Sigmoid colon (tissue), 7 donors: ENCODE data around the gene PRSS38. TPM values are rescaled to one million over a fixed set of nuclear protein-coding genes. Genes with fewer than 3 reads are reported as not detected.

Experiments used
- DNase-seq: peaks from one replicate; pipeline ENCODE4 v3.0.0-alpha.2; 2019
- H3K27ac ChIP-seq, 4 donors: fragments of 200-600 bp; sonication (generic); one replicate each; pipeline ENCODE4 v1.5.1; 2016 to 2019; ENCODE audit warnings: mild to moderate bottlenecking in 1 of 4
- H3K27me3 ChIP-seq, 3 donors: fragments of 200-600 bp; sonication (generic); one replicate each; pipeline ENCODE4 v1.5.1; 2019; ENCODE audit warnings: mild to moderate bottlenecking in 1 of 3
- H3K36me3 ChIP-seq, 4 donors: fragments of 200-600 bp; sonication (generic); one replicate each; pipeline ENCODE4 v1.5.1; 2016 to 2019
- H3K4me1 ChIP-seq, 4 donors: fragments of 200-600 bp; sonication (generic); one replicate each; pipeline ENCODE4 v1.5.1; 2017 to 2019
- H3K4me3 ChIP-seq, 4 donors: fragments of 200-600 bp; sonication (generic); one replicate each; pipeline ENCODE4 v1.5.1; 2017 to 2019; ENCODE audit warnings: mild to moderate bottlenecking in 2 of 4, moderate library complexity in 1 of 4
- H3K9me3 ChIP-seq, 4 donors: fragments of 200-600 bp in 3 of 4; sonication (generic) in 3 of 4; one replicate each; pipeline versions ENCODE4 v1.5.1 to v1.6.1; 2013 to 2019
- EP300 ChIP-seq, 4 donors: sonication (generic); formaldehyde crosslinking; IDR thresholded peaks; one replicate each; pipeline ENCODE4 v1.6.1; 2017; ENCODE audit warnings: antibody characterized with exemption in 4 of 4
- POLR2A ChIP-seq, 2 donors: fragments of 450-650 bp; IDR thresholded peaks; one replicate each; pipeline ENCODE4 v1.6.1; 2016; ENCODE audit warnings: antibody characterized with exemption in 2 of 2, mild to moderate bottlenecking in 2 of 2, moderate library complexity in 2 of 2
- POLR2AphosphoS5 ChIP-seq, 4 donors: sonication (generic); formaldehyde crosslinking; IDR thresholded peaks; one replicate each; pipeline ENCODE4 v1.6.1; 2017; ENCODE audit warnings: antibody characterized with exemption in 4 of 4
- WGBS, 2 donors: extraction: QIAGEN DNeasy Blood & Tissue Kit; methylation state at CpG; one replicate each; pipeline ENCODE4 v1.1.7; 2013; 5-methylcytosine and 5-hydroxymethylcytosine counted together
- intact Hi-C: fragments of 100-400 bp; cut with DNase I; formaldehyde crosslinking; loops from one replicate; pipeline ENCODE4 v1.15.1; 2023
- polyA plus RNA-seq, 3 donors: library from polyadenylated mRNA; stranded (reverse); fragments of 200-250 nt; gene quantifications; one replicate each; pipeline ENCODE4 v1.2.3, GENCODE V29; 2013
- total RNA-seq, 4 donors: library from RNA; depleted of rRNA; stranded (reverse); fragments of >200 nt; gene quantifications; one replicate each; pipeline ENCODE4 v1.1.0, GENCODE V29; 2016
- TF ChIP-seq, protein P1 (sequence below), 4 experiments: fragments of 450-650 bp in 3 of 4; fragments of 200-600 bp in 1 of 4; IDR thresholded peaks; one replicate each; pipeline ENCODE4 v1.5.1; 2016 to 2019; ENCODE audit warnings: antibody characterized with exemption in 4 of 4, mild to moderate bottlenecking in 3 of 4, moderate library complexity in 2 of 4
- donor health status: healthy with polysubstance abuse.
- donor health status: Bipolar disorder and iron deficiency.
- donor health status: healthy.

The PRSS38 gene
- total and polyA plus RNA-seq, 7 donors, result not detected

DNA sequence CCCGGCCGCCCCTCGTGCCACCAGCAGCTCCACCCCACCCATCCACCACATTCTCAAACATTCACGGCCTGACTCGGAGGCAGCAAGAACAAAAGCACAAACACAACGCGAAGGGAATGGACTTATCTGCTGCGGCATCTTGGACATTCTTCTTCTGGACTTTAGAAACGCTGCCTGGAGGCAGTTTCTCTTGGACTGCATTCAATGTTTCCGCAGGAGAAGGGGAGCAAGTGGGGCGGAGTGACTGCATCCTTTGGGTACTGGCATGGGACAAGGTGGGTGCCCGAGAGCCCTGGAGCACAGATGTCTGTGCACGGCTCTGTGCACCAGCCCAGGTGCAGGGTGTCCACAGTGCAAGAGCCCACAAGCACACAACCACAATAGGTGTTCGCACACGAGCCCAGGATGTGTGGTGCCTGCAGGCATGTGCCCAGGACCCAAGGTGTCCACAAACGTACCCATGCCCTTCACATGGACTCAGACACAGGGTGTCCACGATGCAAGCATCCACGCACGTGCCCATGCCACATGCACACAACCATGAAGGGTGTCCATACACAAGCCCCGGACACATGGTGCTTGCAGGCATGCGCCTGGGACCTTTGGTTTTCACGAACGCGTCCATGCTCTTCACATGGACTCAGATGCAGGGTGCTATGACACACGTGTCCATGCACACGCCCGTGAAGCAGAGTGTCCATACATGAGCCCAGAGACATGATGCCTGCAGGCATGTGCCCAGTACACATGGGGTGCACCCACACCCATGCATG, 78.7 kb downstream of the PRSS38 start:
- DNase-seq, result no peak
- H3K4me3 ChIP-seq, result no peak overlapping the region
- no peak overlapping the region for H3K27ac ChIP-seq
- H3K9me3 ChIP-seq, result no peaks in the 10 kb centered on the region
- no peak for TF ChIP-seq POLR2AphosphoS5 (IDR thresholded peaks at IDR 0.05)
- TF ChIP-seq, protein P1, sequence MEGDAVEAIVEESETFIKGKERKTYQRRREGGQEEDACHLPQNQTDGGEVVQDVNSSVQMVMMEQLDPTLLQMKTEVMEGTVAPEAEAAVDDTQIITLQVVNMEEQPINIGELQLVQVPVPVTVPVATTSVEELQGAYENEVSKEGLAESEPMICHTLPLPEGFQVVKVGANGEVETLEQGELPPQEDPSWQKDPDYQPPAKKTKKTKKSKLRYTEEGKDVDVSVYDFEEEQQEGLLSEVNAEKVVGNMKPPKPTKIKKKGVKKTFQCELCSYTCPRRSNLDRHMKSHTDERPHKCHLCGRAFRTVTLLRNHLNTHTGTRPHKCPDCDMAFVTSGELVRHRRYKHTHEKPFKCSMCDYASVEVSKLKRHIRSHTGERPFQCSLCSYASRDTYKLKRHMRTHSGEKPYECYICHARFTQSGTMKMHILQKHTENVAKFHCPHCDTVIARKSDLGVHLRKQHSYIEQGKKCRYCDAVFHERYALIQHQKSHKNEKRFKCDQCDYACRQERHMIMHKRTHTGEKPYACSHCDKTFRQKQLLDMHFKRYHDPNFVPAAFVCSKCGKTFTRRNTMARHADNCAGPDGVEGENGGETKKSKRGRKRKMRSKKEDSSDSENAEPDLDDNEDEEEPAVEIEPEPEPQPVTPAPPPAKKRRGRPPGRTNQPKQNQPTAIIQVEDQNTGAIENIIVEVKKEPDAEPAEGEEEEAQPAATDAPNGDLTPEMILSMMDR (IDR thresholded peaks at IDR 0.05), result no peak
- no peak for TF ChIP-seq EP300 (IDR thresholded peaks at IDR 0.05)
- no peak for TF ChIP-seq POLR2A (IDR thresholded peaks at IDR 0.05)
- peaks cover 0 to 11% (median 8%) of the 10 kb centered on the region in 4 donors for H3K4me1 ChIP-seq
- intact Hi-C loops, result no loop called here
- 86 to 89% methylated on average over 27 of the region's 27 CpGs for WGBS, 2 donors
- H3K36me3 ChIP-seq, result no peaks in the 10 kb centered on the region
- H3K27me3 ChIP-seq, result no peaks in the 10 kb centered on the region

DNA sequence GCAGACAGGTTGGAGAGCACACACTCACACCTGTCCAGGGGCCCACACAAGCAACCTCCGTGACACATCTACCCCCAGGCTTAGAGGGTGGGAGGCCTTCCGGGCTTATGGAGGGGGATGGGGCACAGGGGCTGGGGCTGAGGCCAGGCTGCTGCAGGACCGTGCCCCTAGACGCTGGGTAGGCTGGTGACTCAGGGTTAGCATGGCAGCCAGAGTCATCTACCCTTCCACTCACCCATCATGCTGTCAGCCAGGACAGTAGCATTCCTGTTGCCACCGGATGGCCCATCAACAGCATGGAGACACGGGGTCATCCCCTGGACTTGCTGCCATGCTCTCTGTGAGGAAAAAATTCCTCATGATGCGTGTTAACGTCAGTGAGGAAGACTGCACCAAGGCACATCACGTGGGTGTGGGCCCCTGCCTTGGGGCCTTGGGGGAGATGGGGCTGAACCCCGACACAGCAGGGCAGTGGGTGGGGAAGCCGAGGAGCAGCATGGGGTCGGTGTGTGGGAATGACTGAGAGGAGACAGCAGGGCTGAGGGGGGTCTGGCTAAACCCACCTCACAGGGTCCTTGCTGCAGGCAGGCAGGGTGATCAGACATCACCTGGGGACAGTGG, 79.5 kb downstream of the PRSS38 start:
- no peaks in the 10 kb centered on the region for H3K9me3 ChIP-seq
- 90 to 93% methylated on average over 12 of the region's 12 CpGs for WGBS, 2 donors
- no peak for TF ChIP-seq POLR2A (IDR thresholded peaks at IDR 0.05)
- TF ChIP-seq POLR2AphosphoS5 (IDR thresholded peaks at IDR 0.05), result no peak
- no peak for TF ChIP-seq EP300 (IDR thresholded peaks at IDR 0.05)
- TF ChIP-seq, protein P1 (IDR thresholded peaks at IDR 0.05), result no peak
- no peaks in the 10 kb centered on the region for H3K27me3 ChIP-seq
- DNase-seq, result no peak
- H3K27ac ChIP-seq, result peak overlapping the region in 2 of 4 donors; percentile 70 to 73
- H3K4me1 ChIP-seq, result peaks cover 0 to 11% (median 8%) of the 10 kb centered on the region in 4 donors
- intact Hi-C loops, result no loop called here
- no peaks in the 10 kb centered on the region for H3K36me3 ChIP-seq
- H3K4me3 ChIP-seq, result no peak overlapping the region

Other genes starting within 250 kb of the PRSS38 start
- gene JMJD4, start 80.4 kb upstream of the PRSS38 start, total RNA-seq, result 10 to 100 TPM; 13.8 to 20.5 (median 14.8) TPM
- 10 to 100 TPM in 1 of 3 donors, 1 to 10 TPM in 2; 7.8 to 13.5 (median 8.8) TPM for gene JMJD4, start 80.4 kb upstream of the PRSS38 start, polyA plus RNA-seq
- 10 to 100 TPM; 33.9 to 51.6 (median 35.8) TPM for gene SNAP47, start 80.2 kb upstream of the PRSS38 start, total RNA-seq
- 10 to 100 TPM; 13.8 to 19.9 (median 17.1) TPM for gene SNAP47, start 80.2 kb upstream of the PRSS38 start, polyA plus RNA-seq
- 10 to 100 TPM in 1 of 4 donors, 1 to 10 TPM in 3; 6.4 to 25.5 (median 8.7) TPM for gene WNT9A, start 132.3 kb downstream of the PRSS38 start, total RNA-seq
- gene WNT9A, start 132.3 kb downstream of the PRSS38 start, polyA plus RNA-seq, result 1 to 10 TPM in 1 of 3 donors, under 1 TPM in 2; 0.23 to 2.8 (median 0.60) TPM
- not detected for gene WNT3A, start 191.3 kb downstream of the PRSS38 start, total RNA-seq
- gene WNT3A, start 191.3 kb downstream of the PRSS38 start, polyA plus RNA-seq, result under 1 TPM in 1 of 3 donors, not detected in 2; 0.01 TPM